Neural cell (in vitro differentiated cells): ENCODE data around the gene GIPC2. TPM values are rescaled to one million over a fixed set of nuclear protein-coding genes. Genes with fewer than 3 reads are reported as not detected.

Experiments used
- H2AFZ ChIP-seq: fragments of 200-600, 300-800 bp; sonication (generic), shearing (Covaris generic); 2 replicates; pipeline ENCODE4 v1.6.0; 2014; ENCODE audit warnings: low read depth, mild to moderate bottlenecking, antibody characterized with exemption, low read length, moderate library complexity
- H3F3A ChIP-seq: fragments of 200-600 bp; shearing (Covaris generic); 2 replicates; pipeline ENCODE4 v1.6.1; 2016; ENCODE audit warnings: mild to moderate bottlenecking, moderate library complexity, mixed read lengths, antibody characterized with exemption, low read length; ENCODE audit not compliant: insufficient read depth, poor library complexity, severe bottlenecking
- H3K27ac ChIP-seq: fragments of 200-600, 300-800 bp; sonication (generic), shearing (Covaris generic); 2 replicates; pipeline ENCODE4 v1.5.1; 2014; ENCODE audit warnings: mild to moderate bottlenecking, low read length, moderate library complexity
- H3K27me3 ChIP-seq: fragments of 300-800, 200-600 bp; sonication (generic), shearing (Covaris generic); 2 replicates; pipeline ENCODE4 v1.6.0; 2014; ENCODE audit warnings: mild to moderate bottlenecking, low read depth, low read length, moderate library complexity; ENCODE audit not compliant: insufficient read depth
- H3K36me3 ChIP-seq: fragments of 300-800, 200-600 bp; sonication (generic), shearing (Covaris generic); 2 replicates; pipeline ENCODE4 v1.5.1; 2014; ENCODE audit warnings: mild to moderate bottlenecking, antibody characterized with exemption, low read length, moderate library complexity; ENCODE audit not compliant: insufficient read depth
- H3K4me2 ChIP-seq: fragments of 300-800, 200-600 bp; sonication (generic), shearing (Covaris generic); 2 replicates; pipeline ENCODE4 v1.6.0; 2014; ENCODE audit warnings: mild to moderate bottlenecking, low read length
- H3K4me3 ChIP-seq: fragments of 300-800, 200-600 bp; sonication (generic), shearing (Covaris generic); 2 replicates; pipeline ENCODE4 v1.5.1; 2014; ENCODE audit warnings: mild to moderate bottlenecking, low read length, moderate library complexity
- H3K79me2 ChIP-seq: fragments of 200-600 bp; shearing (Covaris generic); replicated peaks from 2 replicates; pipeline ENCODE4 v1.6.0; 2014; ENCODE audit warnings: mild to moderate bottlenecking, low read length, moderate library complexity; ENCODE audit not compliant: insufficient read depth
- H3K9ac ChIP-seq: fragments of 300-800, 200-600 bp; sonication (generic), shearing (Covaris generic); 2 replicates; pipeline ENCODE4 v1.6.1; 2016; ENCODE audit warnings: mild to moderate bottlenecking, low read length, mixed read lengths
- H3K9me2 ChIP-seq: fragments of 200-600 bp; shearing (Covaris generic); 2 replicates; pipeline ENCODE4 v1.6.1; 2016; ENCODE audit warnings: mild to moderate bottlenecking, low read length, mixed read lengths; ENCODE audit not compliant: insufficient read depth
- H3K9me3 ChIP-seq: fragments of 200-600, 300-800 bp; sonication (generic), shearing (Covaris generic); 2 replicates; pipeline ENCODE4 v1.6.1; 2016; ENCODE audit warnings: mild to moderate bottlenecking, mixed run types, low read length, moderate library complexity, mixed read lengths
- H4K20me1 ChIP-seq: fragments of 200-600 bp; shearing (Covaris generic); 2 replicates; pipeline ENCODE4 v1.6.1; 2016; ENCODE audit warnings: mild to moderate bottlenecking, mixed run types; ENCODE audit not compliant: insufficient read depth
- CTCF ChIP-seq: fragments of 450-650 bp; IDR thresholded peaks from 2 replicates; pipeline ENCODE4 v1.5.1; 2014; ENCODE audit warnings: antibody characterized with exemption, mild to moderate bottlenecking, moderate library complexity; ENCODE audit not compliant: poor library complexity, severe bottlenecking
- EP300 ChIP-seq: fragments of 450-650 bp; conservative IDR thresholded peaks from 2 replicates; pipeline ENCODE4 v1.6.1; 2014; ENCODE audit warnings: antibody characterized with exemption, mild to moderate bottlenecking, moderate library complexity; ENCODE audit not compliant: poor library complexity, severe bottlenecking
- EZH2 ChIP-seq: fragments of 200-600, 300-800 bp; shearing (Covaris generic), sonication (generic); IDR thresholded peaks from 2 replicates; pipeline ENCODE4 v1.6.1; 2014; ENCODE audit warnings: antibody characterized with exemption, low read length, borderline replicate concordance, mild to moderate bottlenecking; ENCODE audit not compliant: insufficient read depth, poor library complexity, severe bottlenecking
- MXI1 ChIP-seq: fragments of 450-650 bp; conservative IDR thresholded peaks from 2 replicates; pipeline ENCODE4 v1.6.1; 2014; ENCODE audit warnings: antibody characterized with exemption, mild to moderate bottlenecking; ENCODE audit not compliant: poor library complexity, severe bottlenecking
- POLR2AphosphoS5 ChIP-seq: IDR thresholded peaks from 2 replicates; pipeline ENCODE4 v1.6.1; 2012
- RAD21 ChIP-seq: fragments of 450-650 bp; conservative IDR thresholded peaks from 2 replicates; pipeline ENCODE4 v1.6.1; 2014; ENCODE audit warnings: antibody characterized with exemption, mild to moderate bottlenecking, moderate library complexity
- REST ChIP-seq: IDR thresholded peaks from 2 replicates; pipeline ENCODE4 v1.6.1; 2012; ENCODE audit warnings: borderline replicate concordance
- SMC3 ChIP-seq: fragments of 450-650 bp; conservative IDR thresholded peaks from 2 replicates; pipeline ENCODE4 v1.6.1; 2014; ENCODE audit warnings: antibody characterized with exemption, mild to moderate bottlenecking, moderate library complexity; ENCODE audit not compliant: poor library complexity
- TAF1 ChIP-seq: IDR thresholded peaks from 2 replicates; pipeline ENCODE4 v1.6.1; 2012; ENCODE audit warnings: low read depth
- polyA plus RNA-seq: library from polyadenylated mRNA; depleted of rRNA; stranded (reverse); fragments of >200 nt; gene quantifications from 2 replicates; pipeline ENCODE4 v1.2.3, GENCODE V29; 2014

GIPC2 gene
- polyA plus RNA-seq, 1 donor from 2014 or later, result 1.3 TPM

GRCh38 chr1:78054559-78054958 lies 8.8 kb downstream of the GIPC2 start:
- Histone ChIP-seq H3K79me2 (no peaks in the 10 kb centered on the region), H3K4me3 (no peak overlapping the region), H3K9me3 (no peaks in the 10 kb centered on the region), H3K36me3 (no peaks in the 10 kb centered on the region), H3K27ac (no peak overlapping the region), H3K4me2 (no peak overlapping the region), H3K9ac (no peak overlapping the region), H3K9me2 (no peaks in the 10 kb centered on the region), H3F3A (no peaks in the 10 kb centered on the region), H3K27me3 (no peaks in the 10 kb centered on the region), H2AFZ (no peak overlapping the region), H4K20me1 (no peaks in the 10 kb centered on the region)
- no peak for TF ChIP-seq MXI1

GRCh38 chr1:78054972-78055371 lies 9.2 kb downstream of the GIPC2 start:
- H3K27me3 ChIP-seq, result no peaks in the 10 kb centered on the region
- H3K9ac ChIP-seq, result no peak overlapping the region
- no peak for TF ChIP-seq MXI1
- no peak for TF ChIP-seq SMC3
- no peak for TF ChIP-seq POLR2AphosphoS5
- H3K4me3 ChIP-seq, result no peak overlapping the region
- H3K9me3 ChIP-seq, result no peaks in the 10 kb centered on the region
- no peak overlapping the region for H2AFZ ChIP-seq
- no peaks in the 10 kb centered on the region for H3F3A ChIP-seq
- no peaks in the 10 kb centered on the region for H3K9me2 ChIP-seq
- no peak overlapping the region for H3K27ac ChIP-seq
- H3K79me2 ChIP-seq, result no peaks in the 10 kb centered on the region
- no peaks in the 10 kb centered on the region for H3K36me3 ChIP-seq
- H4K20me1 ChIP-seq, result no peaks in the 10 kb centered on the region
- no peak overlapping the region for H3K4me2 ChIP-seq

GRCh38 chr1:78055565-78056132 lies 9.9 kb downstream of the GIPC2 start:
- no peak overlapping the region for H2AFZ ChIP-seq
- H3K36me3 ChIP-seq, result no peaks in the 10 kb centered on the region
- H3F3A ChIP-seq, result no peaks in the 10 kb centered on the region
- H3K4me3 ChIP-seq, result no peak overlapping the region
- no peaks in the 10 kb centered on the region for H4K20me1 ChIP-seq
- H3K27ac ChIP-seq, result no peak overlapping the region
- H3K27me3 ChIP-seq, result no peaks in the 10 kb centered on the region
- no peaks in the 10 kb centered on the region for H3K9me2 ChIP-seq
- TF ChIP-seq SMC3 (no peak), EZH2 (no peak), POLR2AphosphoS5 (no peak), CTCF (no peak), REST (no peak), MXI1 (no peak), RAD21 (no peak), TAF1 (no peak), EP300 (no peak)
- no peaks in the 10 kb centered on the region for H3K79me2 ChIP-seq
- H3K9me3 ChIP-seq, result no peaks in the 10 kb centered on the region
- no peak overlapping the region for H3K9ac ChIP-seq
- H3K4me2 ChIP-seq, result no peak overlapping the region
